Measurements from ENCODE around the gene NEUROG2.

NEUROG2 gene

GRCh38 chr4:112511803-112512118 is 4.2 kb downstream of the NEUROG2 start:
- Histone ChIP-seq H3K27ac (ENCODE audit: low read length) (no peak overlapping the region), H3K4me2 (ENCODE audit: insufficient read depth, low read length) (no peak overlapping the region), H4K20me1 (ENCODE audit: insufficient read depth, low read length) (no peaks in the 10 kb centered on the region), H3K36me3 (ENCODE audit: insufficient read depth, low read length) (no peaks in the 10 kb centered on the region), H3K79me2 (ENCODE audit: insufficient read depth, low read length) (no peaks in the 10 kb centered on the region), H3K4me3 (ENCODE audit: low read depth in 1 of 2, low read length in 2 of 2) (no peak overlapping the region), H3K9me3 (ENCODE audit: insufficient read depth, low read length, severe bottlenecking) (no peaks in the 10 kb centered on the region), H3K4me1 (ENCODE audit: insufficient read depth, low read length) (no peaks in the 10 kb centered on the region), H2AFZ (ENCODE audit: low read depth, low read length) (no peak overlapping the region), H3K9ac (ENCODE audit: low read depth, low read length) (no peak overlapping the region), H3K27me3 (ENCODE audit: insufficient read depth, low read length, poor library complexity) (no peaks in the 10 kb centered on the region)
- DNase-seq (no peak), ATAC-seq (ENCODE audit: insufficient read depth, low read depth) (no peak)
- no peak for TF ChIP-seq CTCF (IDR thresholded peaks at IDR 0.05; ENCODE audit: borderline replicate concordance, extremely low read depth, low read length, poor library complexity, severe bottlenecking)
- no peak for TF ChIP-seq EZH2 (IDR thresholded peaks at IDR 0.05; ENCODE audit: borderline replicate concordance, low read depth, low read length, severe bottlenecking)

- Histone ChIP-seq H3K9ac (ENCODE audit: low read depth, low read length) (no peak overlapping the region), H3K27me3 (ENCODE audit: insufficient read depth, low read length, poor library complexity) (no peaks in the 10 kb centered on the region), H3K27ac (ENCODE audit: low read length) (no peak overlapping the region), H3K79me2 (ENCODE audit: insufficient read depth, low read length) (no peaks in the 10 kb centered on the region), H3K9me3 (ENCODE audit: insufficient read depth, low read length, severe bottlenecking) (no peaks in the 10 kb centered on the region), H3K4me1 (ENCODE audit: insufficient read depth, low read length) (no peaks in the 10 kb centered on the region), H3K4me3 (ENCODE audit: low read depth in 1 of 2, low read length in 2 of 2) (no peak overlapping the region), H2AFZ (ENCODE audit: low read depth, low read length) (no peak overlapping the region), H3K36me3 (ENCODE audit: insufficient read depth, low read length) (no peaks in the 10 kb centered on the region), H4K20me1 (ENCODE audit: insufficient read depth, low read length) (no peaks in the 10 kb centered on the region), H3K4me2 (ENCODE audit: insufficient read depth, low read length) (no peak overlapping the region)
- no peak for ATAC-seq (ENCODE audit: insufficient read depth, low read depth)
- no peak for TF ChIP-seq EZH2 (IDR thresholded peaks at IDR 0.05; ENCODE audit: borderline replicate concordance, low read depth, low read length, severe bottlenecking)
- no peak for TF ChIP-seq CTCF (IDR thresholded peaks at IDR 0.05; ENCODE audit: borderline replicate concordance, extremely low read depth, low read length, poor library complexity, severe bottlenecking)
- no peak for DNase-seq
These were observed 4.7 kb downstream of the NEUROG2 start for GRCh38 chr4:112511093-112511802.

- H3K79me2 ChIP-seq (ENCODE audit: insufficient read depth, low read length) = no peaks in the 10 kb centered on the region
- H3K4me1 ChIP-seq (ENCODE audit: insufficient read depth, low read length) = no peaks in the 10 kb centered on the region
- H3K9me3 ChIP-seq (ENCODE audit: insufficient read depth, low read length, severe bottlenecking) = no peaks in the 10 kb centered on the region
- no peaks in the 10 kb centered on the region for H3K27me3 ChIP-seq (ENCODE audit: insufficient read depth, low read length, poor library complexity)
- no peaks in the 10 kb centered on the region for H3K36me3 ChIP-seq (ENCODE audit: insufficient read depth, low read length)
- no peak overlapping the region for H2AFZ ChIP-seq (ENCODE audit: low read depth, low read length)
- no peak for ATAC-seq (ENCODE audit: insufficient read depth, low read depth)
- no peak for DNase-seq
- no peak overlapping the region for H3K9ac ChIP-seq (ENCODE audit: low read depth, low read length)
- H4K20me1 ChIP-seq (ENCODE audit: insufficient read depth, low read length) = no peaks in the 10 kb centered on the region
- H3K27ac ChIP-seq (ENCODE audit: low read length) = no peak overlapping the region
- H3K4me3 ChIP-seq (ENCODE audit: low read depth in 1 of 2, low read length in 2 of 2) = no peak overlapping the region
- TF ChIP-seq CTCF (IDR thresholded peaks at IDR 0.05; ENCODE audit: borderline replicate concordance, extremely low read depth, low read length, poor library complexity, severe bottlenecking) = no peak
- TF ChIP-seq EZH2 (IDR thresholded peaks at IDR 0.05; ENCODE audit: borderline replicate concordance, low read depth, low read length, severe bottlenecking) = no peak
- H3K4me2 ChIP-seq (ENCODE audit: insufficient read depth, low read length) = no peak overlapping the region
These were observed 5.5 kb downstream of the NEUROG2 start for GRCh38 chr4:112510291-112511092.

All from DND-41 (cell line).